Prostate gland (tissue), 2 donors: ENCODE measurements around the gene ELOVL7. TPM values are rescaled to one million over a fixed set of nuclear protein-coding genes. Genes with fewer than 3 reads are reported as not detected.

Source experiments
- DNase-seq: peaks from one replicate; pipeline ENCODE4 v3.0.0-alpha.2; 2019; ENCODE audit warnings: low spot score
- H3K27ac ChIP-seq, 2 donors: fragments of 200-600 bp; sonication (generic); 2 replicates each; pipeline ENCODE4 v1.5.1; 2017 to 2019
- H3K27me3 ChIP-seq: fragments of 200-600 bp; sonication (generic); replicated peaks from 2 replicates; pipeline ENCODE4 v1.5.1; 2019; ENCODE audit not compliant: insufficient read depth
- H3K36me3 ChIP-seq, 2 donors: fragments of 200-600 bp; sonication (generic); 1 replicate in 1 of 2; 2 replicates in 1 of 2; pipeline versions ENCODE4 v1.5.1 to v1.8.1; 2017 to 2019
- H3K4me1 ChIP-seq: fragments of 200-600 bp; sonication (generic); replicated peaks from 2 replicates; pipeline ENCODE4 v1.5.1; 2019
- H3K4me3 ChIP-seq, 2 donors: fragments of 200-600 bp; sonication (generic); 2 replicates each; pipeline ENCODE4 v1.5.1; 2017 to 2019
- H3K9me3 ChIP-seq: fragments of 200-600 bp; sonication (generic); 2 replicates; pipeline ENCODE4 v1.5.1; 2017
- CTCF ChIP-seq, 4 experiments: fragments of 200-600 bp in 2 of 4; fragments of 450-650 bp in 2 of 4; sonication (generic) in 2 of 4; IDR thresholded peaks; 1 replicate in 3 of 4; 2 replicates in 1 of 4; pipeline ENCODE4 v1.5.1; 2016 to 2019; ENCODE audit warnings: antibody characterized with exemption in 4 of 4, mild to moderate bottlenecking in 2 of 4, moderate library complexity in 2 of 4
- POLR2A ChIP-seq: fragments of 450-650 bp; IDR thresholded peaks from one replicate; pipeline ENCODE4 v1.6.1; 2016; ENCODE audit warnings: antibody characterized with exemption, mild to moderate bottlenecking
- POLR2AphosphoS5 ChIP-seq: sonication (generic); formaldehyde crosslinking; IDR thresholded peaks from one replicate; pipeline ENCODE4 v1.6.1; 2017; ENCODE audit warnings: antibody characterized with exemption
- WGBS: methylation state at CpG from one replicate; pipeline ENCODE4 v1.1.5; 2018; 5-methylcytosine and 5-hydroxymethylcytosine counted together
- intact Hi-C: fragments of 100-400 bp; cut with DNase I; formaldehyde crosslinking; loops from one replicate; pipeline ENCODE4 v1.14.2; 2022
- total RNA-seq, 2 donors: library from RNA; depleted of rRNA; stranded (reverse); fragments of >200 nt; gene quantifications; one replicate each; pipeline ENCODE4 v1.1.0, GENCODE V29; 2016

The ELOVL7 gene
- total RNA-seq, 2 donors from 2014 or later = 15.7 to 23.8 TPM

DNA sequence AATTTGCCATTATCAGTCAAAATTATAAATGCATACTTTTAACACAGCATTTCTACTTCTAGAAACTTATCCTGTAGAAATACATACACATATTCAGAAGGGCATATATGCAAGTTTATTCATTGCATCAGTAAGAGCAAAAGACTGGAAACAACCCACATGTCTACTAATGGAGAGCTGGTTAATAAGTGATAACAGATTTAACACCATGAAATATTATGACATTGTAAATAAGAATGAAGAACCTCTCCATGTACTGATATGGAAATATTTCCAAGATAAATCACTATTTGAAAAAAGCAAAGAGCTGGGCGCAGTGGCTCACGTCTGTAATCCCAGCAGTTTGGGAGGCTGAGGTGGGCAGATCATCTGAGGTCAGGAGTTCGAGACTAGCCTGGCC, 54.5 kb downstream of the ELOVL7 start:
- intact Hi-C loops = no loop called here
- H3K4me1 ChIP-seq = no peaks in the 10 kb centered on the region
- no peak for TF ChIP-seq POLR2AphosphoS5
- TF ChIP-seq CTCF (IDR thresholded peaks at IDR 0.05) = no peak
- no peak for TF ChIP-seq POLR2A
- 80% methylated on average over 3 of the region's 3 CpGs for WGBS
- H3K4me3 ChIP-seq = no peak overlapping the region
- no peak overlapping the region for H3K27ac ChIP-seq
- H3K36me3 ChIP-seq = no peaks in the 10 kb centered on the region
- H3K27me3 ChIP-seq = no peaks in the 10 kb centered on the region
- H3K9me3 ChIP-seq = no peaks in the 10 kb centered on the region
- no peak for DNase-seq

GRCh38 chr5:60788863-60789513, 55.1 kb downstream of the ELOVL7 start:
- Histone ChIP-seq H3K4me1 (no peaks in the 10 kb centered on the region), H3K9me3 (no peaks in the 10 kb centered on the region), H3K4me3 (no peak overlapping the region), H3K36me3 (no peaks in the 10 kb centered on the region), H3K27me3 (no peaks in the 10 kb centered on the region), H3K27ac (no peak overlapping the region)
- TF ChIP-seq CTCF (IDR thresholded peaks at IDR 0.05) (no peak), POLR2A (no peak), POLR2AphosphoS5 (no peak)
- no peak for DNase-seq
- WGBS = 63% methylated on average over 3 of the region's 3 CpGs
- intact Hi-C loops = no loop called here

DNA sequence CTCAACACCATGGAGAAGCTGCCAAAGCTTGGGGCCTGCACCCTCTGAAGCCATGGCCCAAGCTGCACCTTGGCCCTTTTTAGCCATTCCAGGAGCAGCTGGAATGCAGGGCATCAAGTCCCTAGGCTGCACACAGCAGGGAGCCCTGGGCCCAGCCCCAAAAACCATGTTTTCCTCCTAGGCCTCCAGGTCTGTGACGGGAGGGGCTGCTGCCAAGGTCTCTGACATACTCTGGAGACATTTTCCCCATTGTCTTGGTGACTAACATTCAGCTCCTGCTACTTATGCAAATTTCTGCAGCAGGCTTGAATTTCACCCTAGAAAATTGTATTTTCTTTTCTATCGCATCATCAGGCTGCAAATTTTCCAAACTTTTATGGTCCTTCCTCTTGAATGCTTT, 64.6 kb downstream of the ELOVL7 start:
- Histone ChIP-seq H3K36me3 (no peaks in the 10 kb centered on the region), H3K4me1 (no peaks in the 10 kb centered on the region), H3K9me3 (no peaks in the 10 kb centered on the region), H3K27ac (no peak overlapping the region), H3K4me3 (no peak overlapping the region), H3K27me3 (no peaks in the 10 kb centered on the region)
- intact Hi-C loops = no loop called here
- TF ChIP-seq POLR2AphosphoS5 = no peak
- TF ChIP-seq CTCF (IDR thresholded peaks at IDR 0.05) = no peak
- TF ChIP-seq POLR2A = no peak
- DNase-seq = no peak
- 96% methylated on average over 2 of the region's 2 CpGs for WGBS

DNA sequence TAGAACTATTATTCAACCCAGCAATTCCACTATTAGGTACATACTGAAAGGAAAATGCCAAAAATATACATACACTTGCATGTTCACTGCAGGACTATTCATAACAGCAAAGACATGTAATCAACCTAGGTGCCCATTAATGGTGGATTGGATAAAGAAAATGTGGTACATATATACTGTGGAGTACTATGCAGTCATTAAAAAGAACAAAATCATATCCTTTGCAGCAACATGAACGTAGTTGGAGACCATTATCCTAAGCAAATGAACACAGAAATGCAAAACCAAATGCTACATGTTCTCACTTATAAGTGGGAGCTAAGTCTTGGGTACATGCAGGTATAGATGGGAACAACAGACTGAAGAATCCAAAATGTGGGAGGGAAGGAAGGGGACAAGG, 67.7 kb downstream of the ELOVL7 start:
- intact Hi-C loops = no loop called here
- no peaks in the 10 kb centered on the region for H3K27me3 ChIP-seq
- H3K27ac ChIP-seq = no peak overlapping the region
- no peaks in the 10 kb centered on the region for H3K9me3 ChIP-seq
- no peak overlapping the region for H3K4me3 ChIP-seq
- H3K4me1 ChIP-seq = no peaks in the 10 kb centered on the region
- H3K36me3 ChIP-seq = no peaks in the 10 kb centered on the region
- TF ChIP-seq POLR2AphosphoS5 (no peak), CTCF (IDR thresholded peaks at IDR 0.05) (no peak), POLR2A (no peak)
- 89% methylated on average over 1 of the region's 1 CpG for WGBS
- DNase-seq = no peak

- intact Hi-C loops = no loop called here
- Histone ChIP-seq H3K27ac (no peak overlapping the region), H3K4me3 (no peak overlapping the region), H3K27me3 (no peaks in the 10 kb centered on the region), H3K4me1 (no peaks in the 10 kb centered on the region), H3K9me3 (no peaks in the 10 kb centered on the region), H3K36me3 (no peaks in the 10 kb centered on the region)
- DNase-seq = no peak
- WGBS = 76% methylated on average over 6 of the region's 6 CpGs
- TF ChIP-seq CTCF (IDR thresholded peaks at IDR 0.05) (no peak), POLR2A (no peak)
These were observed 78.9 kb downstream of the ELOVL7 start for GRCh38 chr5:60765019-60765709.
